DOHH2 (cell line): ENCODE data around the gene DSE.
A peak's percentile ranks its signal among the peaks of the same experiment; 100 is the strongest.

ENCODE experiments used
- CTCF ChIP-seq: fragments of 200-600 bp; sonication (generic); IDR thresholded peaks from one replicate; pipeline ENCODE4 v1.5.1; 2014; ENCODE audit warnings: antibody characterized with exemption, mild to moderate bottlenecking, low read depth, low read length; ENCODE audit not compliant: poor library complexity, severe bottlenecking
- EZH2phosphoT487 ChIP-seq: fragments of 200-600 bp; sonication (generic); IDR thresholded peaks from 2 replicates; pipeline ENCODE4 v1.6.1; 2017; ENCODE audit warnings: borderline replicate concordance, mild to moderate bottlenecking, antibody characterized with exemption, low read length, moderate library complexity, mixed read lengths

GRCh38 chr6:116461932-116462885 is 91.5 kb downstream of the DSE start:
- peak; percentile 10 for TF ChIP-seq CTCF
- 0 out of 2 replicates have a peak, but pooled peaks have one; percentile 17 for TF ChIP-seq EZH2phosphoT487
